T1000 (cell line): ENCODE measurements around the gene SLC16A3.
A peak's percentile ranks its signal among the peaks of the same experiment; 100 is the strongest.
"Not testable (repeated sequence)": the region's sequence is repeated elsewhere in the genome, so short reads cannot be mapped to it uniquely, and the experiment has no call there.

Source experiments
- DNase-seq: peaks from one replicate; lab custom pipeline; 2025; ENCODE audit warnings: mixed read lengths; lab: John Stamatoyannopoulos, UW

The SLC16A3 gene

DNA sequence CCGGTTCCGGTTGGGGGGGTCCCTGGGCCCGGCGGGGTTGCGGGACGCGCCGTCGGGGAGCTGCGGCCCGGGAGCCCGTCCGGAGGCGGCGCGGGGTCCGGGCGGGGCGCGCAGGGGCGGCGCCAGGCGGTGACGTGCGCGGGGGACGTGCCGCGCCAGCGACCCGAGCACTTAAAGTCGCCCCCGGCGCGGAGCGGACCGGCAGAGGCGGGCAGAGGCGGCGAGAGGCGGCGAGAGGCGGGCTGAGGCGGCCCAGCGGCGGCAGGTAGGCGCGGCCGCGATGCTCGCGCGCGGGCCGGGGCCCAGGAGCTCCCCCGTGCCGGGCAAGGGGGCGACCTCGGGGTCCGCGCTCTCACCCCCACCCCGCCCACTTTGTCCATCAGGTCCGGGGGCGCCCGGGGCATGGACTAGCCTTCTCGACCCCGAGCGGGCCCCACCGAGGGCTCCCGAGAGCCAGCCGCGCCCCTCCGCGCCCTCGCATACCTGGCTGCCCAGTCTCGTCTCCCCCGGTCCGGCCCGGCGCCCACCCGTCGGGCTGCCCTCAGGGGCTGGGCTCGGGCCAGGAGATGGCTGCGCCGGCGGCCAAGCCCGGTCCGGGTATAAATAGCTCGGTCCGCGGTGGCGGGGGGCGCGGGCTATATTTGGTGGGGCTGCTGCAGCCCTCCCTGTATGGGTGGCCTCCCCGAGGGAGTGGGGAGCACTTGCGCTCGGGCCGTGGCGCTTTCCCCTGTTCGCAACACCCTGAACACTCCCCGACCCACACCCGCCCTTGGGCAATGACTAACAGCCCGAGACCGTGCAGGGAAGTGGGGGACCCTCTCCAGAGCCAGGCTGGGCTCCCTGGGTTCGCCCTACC, at the start of gene SLC16A3:
SLC16A3 (plus strand) TSS at position 201 of the 856 bp plus-strand sequence. CDS start 6,967 bp downstream, outside the sequence.
- peak; percentile 51 for DNase-seq

DNA sequence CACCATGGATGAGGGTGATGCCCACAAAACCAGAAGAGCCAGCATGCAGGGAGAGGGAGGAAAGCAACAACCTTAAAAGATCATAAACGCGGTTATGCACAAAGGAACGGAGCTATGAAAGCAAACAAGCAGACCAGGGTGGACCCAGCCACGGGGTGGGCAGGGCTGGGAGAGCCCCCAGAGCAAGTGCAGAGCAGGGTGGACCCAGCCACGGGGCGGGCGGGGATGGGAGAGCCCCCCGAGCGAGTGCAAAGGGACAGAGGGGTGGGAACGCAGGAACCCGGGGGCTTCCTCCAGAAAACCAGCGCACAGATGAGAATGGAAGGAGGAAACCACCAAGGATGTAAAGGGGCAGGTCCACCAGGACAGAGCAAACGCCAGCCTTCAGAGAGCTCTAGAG, 49.4 kb upstream of the SLC16A3 start:
- DNase-seq: no peak

DNA sequence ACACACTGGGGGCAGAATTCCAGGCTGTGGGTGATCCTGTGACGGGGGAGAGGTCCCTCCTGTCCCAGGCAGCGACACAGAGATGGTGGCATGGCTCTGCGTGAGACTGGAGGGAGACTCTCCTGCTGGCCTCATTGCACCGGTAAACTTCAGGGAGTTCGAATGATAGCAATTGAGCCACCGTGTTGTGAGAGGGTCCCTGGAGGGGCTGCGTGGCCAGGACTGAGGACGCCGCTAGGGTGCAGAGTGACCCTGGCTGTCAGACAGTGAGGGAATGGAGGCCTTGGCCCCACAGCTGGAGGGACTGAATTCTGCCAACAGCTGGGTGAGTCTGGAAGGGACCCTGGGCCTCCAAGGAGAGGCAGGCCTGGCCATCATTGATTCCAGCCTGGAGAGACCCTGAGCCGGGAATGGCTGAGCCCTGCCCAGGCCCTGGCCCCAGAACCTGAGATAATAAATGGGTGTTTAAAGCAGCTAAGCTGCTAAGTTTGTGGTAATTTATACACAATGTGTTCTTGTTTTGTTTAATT, 48.8 kb upstream of the SLC16A3 start:
- DNase-seq: no peak

DNA sequence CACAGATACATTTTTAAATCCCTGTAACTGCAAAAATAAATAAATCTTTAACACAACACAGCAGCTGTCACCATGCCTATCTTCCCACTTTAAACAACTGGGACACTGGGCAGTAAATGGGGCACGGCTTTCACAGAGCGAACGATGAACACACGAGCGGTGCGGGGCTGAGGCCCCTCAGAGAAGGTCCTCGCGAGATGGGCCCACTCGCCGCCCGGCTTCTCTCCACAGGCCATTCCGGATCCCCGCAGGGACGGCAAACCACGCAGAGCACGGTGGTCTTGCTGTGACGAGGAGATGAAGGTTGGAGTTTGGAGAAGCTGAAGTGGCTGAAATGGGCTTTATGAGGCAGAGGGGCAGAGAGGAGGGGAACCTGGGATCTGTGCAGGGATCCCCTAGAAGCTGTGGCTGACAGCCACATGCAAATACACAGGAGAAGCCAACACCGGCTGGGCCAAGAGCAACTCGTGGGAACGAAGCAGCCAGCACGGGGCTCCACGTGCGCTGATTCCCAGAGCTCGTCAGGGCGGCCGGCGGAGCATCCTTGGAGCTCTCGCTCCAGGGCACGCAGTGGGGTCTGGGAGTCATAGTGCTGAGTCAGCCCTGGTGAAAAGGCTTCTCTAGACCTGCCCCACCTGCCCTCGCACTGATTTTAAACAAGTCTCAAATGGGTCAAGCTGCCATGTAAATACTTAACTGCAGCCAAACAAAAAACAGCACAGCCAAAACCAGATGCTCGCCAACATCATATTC, 47.9 kb upstream of the SLC16A3 start:
- DNase-seq: no peak

DNA sequence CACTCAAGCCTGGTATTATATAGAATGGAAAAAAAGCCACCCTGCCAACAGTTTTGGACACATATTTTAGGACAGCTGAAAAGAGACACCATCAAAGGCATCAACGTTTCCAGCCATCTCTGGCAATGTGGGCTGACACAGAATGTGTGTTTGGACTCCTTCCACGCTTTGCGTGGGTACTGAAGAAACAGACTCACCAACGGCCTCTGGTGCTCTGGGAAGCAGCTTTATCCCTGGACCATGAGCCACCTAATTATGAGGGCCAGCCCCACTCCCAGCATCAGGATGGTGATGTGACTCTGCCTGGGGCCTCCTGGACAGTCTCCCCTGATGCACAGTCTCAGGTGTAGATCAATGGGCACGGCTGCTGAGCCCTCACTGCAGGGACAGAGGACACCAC, 44.1 kb upstream of the SLC16A3 start:
- DNase-seq: no peak

DNA sequence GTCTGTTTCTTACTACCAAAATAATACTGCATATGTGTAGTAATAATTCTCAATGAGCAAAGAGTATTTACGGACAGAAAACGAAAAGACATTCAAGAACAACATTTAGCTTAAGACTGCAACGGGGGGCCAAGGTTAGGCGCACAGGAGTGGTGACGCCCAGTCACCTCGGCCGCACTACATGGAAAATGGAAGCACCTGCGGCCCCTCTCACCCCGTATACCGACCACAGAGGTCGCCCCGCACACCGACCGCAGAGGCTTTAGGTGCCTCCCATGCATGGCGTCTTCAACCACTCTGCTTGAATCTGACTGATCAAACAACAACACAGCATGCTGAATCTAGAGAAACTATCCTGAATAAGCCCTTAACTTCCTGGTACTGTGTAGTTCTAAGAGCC, 42.6 kb upstream of the SLC16A3 start:
- DNase-seq: no peak

DNA sequence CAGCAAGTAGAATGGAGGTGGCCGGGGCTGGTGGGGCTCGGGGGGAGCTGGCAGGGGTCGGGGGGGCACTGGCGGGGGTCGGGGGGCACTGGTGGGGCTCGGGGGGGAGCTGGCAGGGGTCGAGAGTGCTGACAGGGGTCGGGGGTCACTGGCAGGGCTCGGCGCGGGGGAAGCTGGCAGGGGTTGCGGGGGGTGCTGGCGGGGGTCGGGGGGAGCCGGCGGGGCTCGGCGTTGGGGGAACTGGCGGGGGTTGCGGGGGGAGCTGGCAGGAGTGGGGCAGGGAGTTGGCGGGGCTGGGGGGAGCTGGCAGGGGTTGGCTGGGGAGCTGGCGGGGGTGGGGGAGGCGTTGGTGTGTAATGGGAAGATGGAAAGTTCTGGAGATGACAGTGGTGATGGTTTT, 41.3 kb upstream of the SLC16A3 start:
- no peak for DNase-seq

DNA sequence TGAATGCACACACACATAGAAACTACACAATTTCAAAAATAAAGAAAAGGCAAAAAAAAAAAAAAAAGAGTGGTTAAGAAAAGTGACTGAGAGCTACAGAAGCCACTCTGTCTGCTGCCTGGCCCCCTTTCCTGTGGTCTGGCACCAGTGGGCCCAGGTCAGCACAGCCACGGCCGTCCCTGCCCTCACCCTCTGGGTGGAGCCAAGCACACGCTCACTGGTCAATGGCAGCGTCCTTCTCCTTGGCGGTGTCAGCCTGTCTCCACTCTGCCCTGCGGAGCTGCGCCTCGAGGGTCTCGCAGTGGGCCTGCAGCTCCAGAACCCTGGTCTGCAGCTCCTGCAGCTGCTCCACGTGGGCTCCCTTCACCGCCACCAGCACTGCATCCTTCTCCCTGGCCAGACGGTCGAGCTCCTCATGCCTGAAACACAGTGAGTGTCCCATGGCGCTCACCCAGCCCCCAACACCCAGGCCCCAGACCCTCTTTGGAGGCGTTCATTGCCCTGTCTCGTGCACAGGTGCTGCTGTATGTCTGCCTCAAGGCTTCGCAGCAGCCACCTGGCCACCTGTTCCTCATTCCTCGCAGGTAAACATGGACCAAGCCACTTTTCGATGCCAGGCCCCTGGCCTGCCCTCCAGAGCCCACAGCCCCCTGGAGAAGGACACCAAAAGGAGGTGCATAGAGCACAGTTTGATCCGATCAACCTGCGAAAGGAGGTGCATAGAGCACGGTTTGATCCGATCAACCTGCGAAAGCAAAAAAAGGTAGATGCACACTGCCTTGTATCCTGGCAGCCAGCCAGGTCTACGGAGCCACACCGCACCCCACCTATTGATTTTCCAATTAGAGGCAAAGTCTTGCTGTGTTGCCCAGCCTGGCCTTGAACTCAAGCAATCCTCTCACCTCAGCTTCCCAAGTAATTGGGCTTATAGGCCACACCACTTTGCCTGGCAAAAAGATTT, 40.6 kb upstream of the SLC16A3 start:
- no peak for DNase-seq

DNA sequence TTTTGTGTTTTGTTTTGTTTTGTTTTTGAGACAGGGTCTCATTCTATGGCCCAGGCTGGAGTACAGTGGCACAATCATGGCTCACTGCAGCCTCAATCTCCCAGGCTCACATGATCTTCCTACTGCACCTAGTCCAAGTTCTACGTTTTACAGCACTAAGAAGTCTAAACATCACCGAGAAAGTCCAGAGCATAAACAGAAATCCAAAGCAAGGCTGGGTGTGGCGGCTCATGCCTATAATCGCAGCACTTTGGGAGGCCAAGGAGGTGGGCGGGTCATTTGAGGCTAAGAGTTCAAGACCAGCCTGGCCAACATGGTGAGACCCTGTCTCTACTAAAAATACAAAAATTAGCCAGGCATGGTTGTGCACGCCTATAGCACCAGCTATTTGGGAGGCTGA, 35.8 kb upstream of the SLC16A3 start:
- not testable (repeated sequence) for DNase-seq

DNA sequence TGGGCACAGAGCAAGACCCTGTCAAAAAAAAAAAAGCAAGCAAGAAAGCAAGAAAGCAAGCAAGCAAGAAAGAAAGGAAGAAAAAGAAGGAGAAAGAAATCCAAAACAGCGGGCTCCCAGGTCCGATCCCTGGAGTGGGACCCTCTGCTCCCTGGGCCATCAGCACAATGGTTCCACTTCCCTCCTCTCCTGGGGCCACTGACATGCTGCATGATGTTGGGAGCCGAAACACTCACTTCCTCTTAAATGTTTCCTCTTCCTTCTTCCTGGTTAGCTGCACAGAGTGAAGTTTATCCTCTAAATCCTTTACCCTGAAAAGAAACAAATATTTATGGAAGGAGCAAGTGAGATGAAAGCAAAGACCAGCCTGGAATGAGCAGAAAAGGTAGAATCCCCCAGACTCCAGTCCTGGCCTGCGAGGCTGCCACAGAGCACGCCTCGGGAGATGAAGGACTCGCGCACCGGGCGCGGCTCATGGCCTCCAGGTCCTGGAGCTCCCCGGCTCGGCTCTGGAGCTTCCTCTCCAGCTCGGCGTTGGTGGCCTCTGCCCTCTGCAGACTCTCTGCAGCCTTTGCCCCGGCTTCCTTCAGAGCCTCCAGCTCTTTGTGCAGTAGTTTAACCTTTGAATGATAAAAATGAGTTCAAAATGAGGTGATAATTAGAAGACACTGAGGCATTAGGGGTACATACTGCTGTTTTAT, 35.2 kb upstream of the SLC16A3 start:
- no peak for DNase-seq

DNA sequence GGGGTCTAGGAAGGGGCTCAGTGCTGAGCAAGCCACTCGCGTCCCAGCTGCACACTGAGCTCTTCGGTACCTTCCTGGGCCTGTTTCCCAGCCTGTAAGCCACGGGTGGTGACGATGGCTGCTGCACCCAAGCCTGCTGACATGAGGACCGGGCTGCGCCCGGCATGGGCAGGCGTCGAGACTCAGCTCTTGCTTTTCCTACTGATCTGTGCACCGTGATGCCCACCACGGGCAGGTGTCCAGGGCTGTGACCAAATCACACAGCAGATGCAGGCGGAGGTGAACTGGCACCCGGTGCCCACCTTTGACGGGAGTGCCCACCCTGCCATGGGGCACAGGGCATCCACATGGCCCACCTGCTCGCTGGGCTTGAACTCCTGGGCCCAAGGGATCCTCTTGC, 34.1 kb upstream of the SLC16A3 start:
- DNase-seq: no peak

DNA sequence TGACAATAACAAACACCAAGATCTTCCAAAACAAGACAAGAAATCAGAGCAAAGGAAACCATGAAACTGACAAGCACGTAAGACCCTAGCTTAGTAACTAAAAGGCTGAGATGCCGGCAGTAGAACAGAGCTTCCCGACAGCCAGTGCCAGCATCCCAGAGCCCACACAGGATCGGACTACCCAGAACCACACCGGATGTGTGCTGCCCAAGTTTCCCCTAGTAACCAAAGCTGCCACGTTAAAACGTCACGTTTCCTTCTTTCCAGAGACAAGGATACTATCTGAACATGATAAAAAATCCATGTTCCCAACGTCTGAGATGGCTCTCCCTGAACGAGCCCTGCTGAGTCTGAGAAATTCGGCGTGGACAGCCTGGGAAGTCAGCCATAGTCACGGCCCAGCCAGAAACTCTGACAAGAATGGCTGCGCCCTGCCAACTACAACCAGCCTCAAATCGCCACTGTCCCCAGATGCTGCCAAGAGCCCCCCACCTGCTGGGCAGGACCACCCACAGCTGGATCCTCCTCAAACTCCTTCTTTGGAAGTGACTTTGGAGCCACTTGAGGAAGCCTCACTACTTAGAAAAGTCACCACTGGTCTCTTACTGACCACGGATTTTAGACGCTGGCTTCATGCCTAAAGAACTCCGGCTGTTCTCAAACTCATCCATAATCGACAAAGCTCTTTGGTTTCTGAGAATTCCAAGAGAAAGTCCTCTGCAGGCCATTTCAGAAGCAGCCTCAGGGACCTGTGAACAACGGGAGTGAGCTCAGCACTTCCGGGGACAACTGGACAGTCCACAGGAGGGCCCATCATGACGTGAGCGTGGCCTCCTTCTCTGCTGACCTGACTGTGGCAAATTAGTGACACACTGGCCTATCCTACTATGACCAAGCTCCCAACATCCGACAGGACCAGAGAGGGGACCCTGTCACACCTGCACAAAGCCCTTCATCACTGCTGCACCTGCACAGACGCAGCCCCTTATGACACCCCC, 32.9 kb upstream of the SLC16A3 start:
- no peak for DNase-seq

DNA sequence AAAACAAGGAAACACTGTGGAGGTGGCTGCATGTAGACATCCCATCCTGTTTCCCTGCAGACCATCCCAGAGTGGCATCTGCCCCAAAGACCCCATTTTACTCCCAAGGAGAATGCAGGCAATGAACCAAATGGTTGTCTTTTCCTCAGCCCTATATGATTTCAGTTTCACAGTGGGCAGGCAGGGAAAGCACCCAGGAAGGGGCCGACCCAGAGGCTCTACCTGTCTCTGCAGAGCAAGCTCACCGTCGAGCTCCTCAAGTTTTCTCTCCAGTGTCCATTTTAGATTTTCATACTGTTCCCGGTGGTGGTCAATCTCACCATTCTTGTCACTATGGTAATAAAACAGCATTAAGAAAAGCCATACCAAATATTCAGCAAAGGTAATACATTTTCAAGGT, 30.8 kb upstream of the SLC16A3 start:
- no peak for DNase-seq

DNA sequence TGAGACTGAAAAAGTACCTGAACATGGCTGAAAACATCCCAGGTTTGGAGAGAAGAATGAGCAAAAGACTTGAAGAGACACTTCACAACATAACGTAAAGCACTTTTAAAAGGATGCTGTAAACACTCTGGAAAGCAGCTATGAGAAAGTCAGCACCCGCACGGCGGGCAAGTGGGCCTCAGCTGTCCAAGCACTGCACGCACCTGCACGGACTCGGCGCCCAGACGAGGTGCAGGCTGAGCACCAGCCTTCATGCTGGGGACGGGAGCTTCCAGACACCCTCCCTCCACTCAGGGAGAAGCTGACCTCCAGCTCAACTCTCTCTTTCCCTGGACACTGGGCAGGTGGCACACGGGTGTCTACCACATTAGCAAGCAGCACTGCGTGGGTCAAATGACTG, 29.3 kb upstream of the SLC16A3 start:
- no peak for DNase-seq

DNA sequence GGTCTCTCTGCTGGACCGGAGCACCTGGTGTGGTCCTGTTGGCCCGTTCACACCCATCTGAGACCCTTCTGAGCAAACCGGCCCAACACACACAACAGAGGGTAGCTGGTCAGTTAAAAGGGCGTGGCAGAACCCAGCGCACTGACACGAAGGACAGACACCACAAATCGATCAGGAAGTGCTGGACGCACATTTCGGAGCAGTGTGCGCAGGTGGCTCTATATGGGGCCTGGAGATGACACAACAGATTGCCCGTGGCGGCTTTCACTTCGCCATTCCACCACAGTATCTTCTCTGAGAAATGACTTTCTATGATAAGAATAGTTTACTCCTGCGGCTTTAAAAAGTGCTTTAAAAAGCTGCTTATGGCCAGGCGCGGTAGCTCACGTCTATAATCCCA, 28.7 kb upstream of the SLC16A3 start:
- DNase-seq: no peak

DNA sequence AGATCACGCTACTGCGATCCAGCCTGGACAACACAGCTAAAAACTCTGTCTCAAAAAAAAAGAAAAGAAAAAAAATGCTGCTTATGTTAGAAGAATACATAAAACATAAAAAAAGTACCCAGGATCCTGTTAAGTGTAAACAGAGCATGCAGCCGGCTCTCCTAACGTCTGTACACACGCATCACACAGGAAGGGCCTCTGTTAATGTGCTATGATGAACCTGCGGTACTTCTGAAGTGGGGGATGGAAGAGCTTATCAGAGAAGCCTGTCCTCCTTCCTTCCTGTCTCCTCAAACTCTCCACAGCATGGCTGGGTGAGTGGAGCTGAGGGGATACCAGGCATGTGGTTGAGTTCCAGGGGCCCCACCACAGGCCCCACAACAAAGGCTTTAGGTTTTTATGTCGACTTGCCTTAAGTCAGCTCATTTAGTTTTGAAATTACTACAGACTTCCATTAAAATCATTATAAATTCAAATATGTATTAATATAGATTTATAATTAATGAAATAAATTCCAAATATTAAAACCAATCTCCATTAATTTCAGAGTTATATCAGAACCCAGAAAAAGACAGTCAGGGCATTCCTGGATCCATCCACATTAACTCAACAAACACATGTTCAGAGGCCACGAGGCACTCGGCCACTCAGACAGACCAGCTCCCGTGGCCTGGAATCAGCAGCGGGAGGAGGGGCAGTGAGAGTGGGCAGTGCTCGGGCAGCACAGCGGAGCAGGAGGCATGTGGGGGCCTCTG, 27.9 kb upstream of the SLC16A3 start:
- DNase-seq: no peak

DNA sequence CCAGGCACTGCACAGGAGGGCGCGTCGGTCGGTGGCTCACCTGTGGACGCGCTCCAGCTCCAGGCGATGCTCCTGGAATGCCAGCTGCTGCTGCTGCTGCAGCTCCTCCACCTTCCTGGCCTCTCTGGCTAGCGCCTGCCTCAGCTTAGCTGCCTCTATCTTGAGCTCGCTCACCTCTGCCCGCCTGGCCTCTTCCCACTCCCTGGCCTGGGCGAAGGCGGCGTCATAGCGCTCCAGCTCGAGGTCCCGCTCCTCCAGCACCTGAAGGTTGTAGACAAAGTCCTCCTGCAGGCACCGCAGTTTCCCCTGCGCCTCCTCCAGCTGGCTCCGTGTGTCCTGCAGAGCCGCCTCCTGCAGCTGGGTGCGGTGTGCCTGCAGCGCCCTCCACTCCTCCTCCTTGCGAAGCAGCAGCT, 27.3 kb upstream of the SLC16A3 start:
- DNase-seq: no peak

DNA sequence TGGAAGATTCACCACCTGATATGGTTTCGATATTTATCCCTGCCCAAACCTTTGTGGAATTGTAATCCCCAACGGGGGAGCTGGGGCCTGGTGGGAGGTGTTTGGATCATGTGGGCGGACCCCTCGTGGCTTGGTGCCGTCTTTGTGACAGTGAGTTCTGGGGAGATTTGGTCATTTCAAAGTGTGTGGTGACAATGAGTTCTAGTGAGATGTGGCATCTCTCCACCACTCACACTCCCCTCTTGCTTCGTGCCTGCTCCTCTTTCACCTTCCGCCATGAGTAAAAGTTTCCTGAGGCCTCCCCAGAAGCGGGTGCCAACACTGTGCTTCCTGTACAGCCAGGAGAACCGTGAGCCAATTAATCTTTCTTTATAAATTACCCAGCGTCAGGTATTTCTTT, 25.9 kb upstream of the SLC16A3 start:
- no peak for DNase-seq

DNA sequence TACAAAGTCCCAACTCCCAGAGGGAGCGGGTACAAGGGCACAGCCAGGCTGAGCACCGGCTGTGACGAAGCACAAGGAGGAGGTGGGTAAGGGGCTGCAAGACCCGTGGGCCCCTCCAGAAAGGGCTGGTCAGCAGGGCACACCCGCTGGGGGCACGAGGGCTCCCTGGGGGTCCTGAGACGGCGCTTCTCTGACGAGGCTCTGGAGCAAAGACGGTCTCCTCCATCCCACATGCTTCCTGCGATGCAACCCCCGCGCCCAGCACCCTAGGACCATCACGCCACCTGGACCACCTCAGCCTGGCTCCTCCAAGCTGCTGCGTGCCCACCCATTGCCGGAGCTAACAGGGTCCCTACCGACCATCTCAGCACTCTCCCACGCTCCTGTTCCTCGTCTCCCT, 24.9 kb upstream of the SLC16A3 start:
- no peak for DNase-seq
